DND-41 (cell line): ENCODE data around the gene DGKI.
A peak's percentile ranks its signal among the peaks of the same experiment; 100 is the strongest.

Experiments used
- ATAC-seq: fragments of 200-7000 bp; cut with Tn5 transposase; 3 replicates; pipeline ENCODE4 v1.9.1; 2021; ENCODE audit warnings: low read depth; ENCODE audit not compliant: insufficient read depth
- DNase-seq: peaks from one replicate; pipeline ENCODE4 v3.0.0-alpha.2; 2020
- H2AFZ ChIP-seq: 2 replicates; pipeline ENCODE4 v1.6.0; 2012; ENCODE audit warnings: low read depth, low read length
- H3K27ac ChIP-seq: 2 replicates; pipeline ENCODE4 v1.5.1; 2012; ENCODE audit warnings: low read length, inconsistent platforms
- H3K27me3 ChIP-seq: fragments of 200-600 bp; sonication (generic); 2 replicates; pipeline ENCODE4 v1.6.0; 2012; ENCODE audit warnings: low read length, mild to moderate bottlenecking, inconsistent platforms; ENCODE audit not compliant: insufficient read depth, poor library complexity
- H3K36me3 ChIP-seq: 2 replicates; pipeline ENCODE4 v1.5.1; 2012; ENCODE audit warnings: low read length, inconsistent platforms; ENCODE audit not compliant: insufficient read depth
- H3K4me1 ChIP-seq: 2 replicates; pipeline ENCODE4 v1.5.1; 2012; ENCODE audit warnings: mild to moderate bottlenecking, low read length; ENCODE audit not compliant: insufficient read depth
- H3K4me2 ChIP-seq: 2 replicates; pipeline ENCODE4 v1.6.0; 2012; ENCODE audit warnings: mild to moderate bottlenecking, moderate library complexity, low read length, inconsistent platforms; ENCODE audit not compliant: insufficient read depth
- H3K4me3 ChIP-seq, 2 experiments: fragments of 200-600 bp in 1 of 2; shearing (Covaris generic) in 1 of 2; 2 replicates each; pipeline ENCODE4 v1.5.1; 2012 to 2016; ENCODE audit warnings: inconsistent platforms in 2 of 2, low read length in 2 of 2, mild to moderate bottlenecking in 2 of 2, low read depth in 1 of 2, moderate library complexity in 1 of 2
- H3K79me2 ChIP-seq: 2 replicates; pipeline ENCODE4 v1.6.0; 2012; ENCODE audit warnings: low read length, inconsistent platforms; ENCODE audit not compliant: insufficient read depth
- H3K9ac ChIP-seq: 2 replicates; pipeline ENCODE4 v1.6.0; 2012; ENCODE audit warnings: low read depth, mild to moderate bottlenecking, inconsistent platforms, low read length, moderate library complexity
- H3K9me3 ChIP-seq: 2 replicates; pipeline ENCODE4 v1.5.1; 2012; ENCODE audit warnings: low read length, moderate library complexity, mild to moderate bottlenecking, inconsistent platforms; ENCODE audit not compliant: insufficient read depth, severe bottlenecking
- H4K20me1 ChIP-seq: 2 replicates; pipeline ENCODE4 v1.6.0; 2012; ENCODE audit warnings: low read length; ENCODE audit not compliant: insufficient read depth
- EZH2 ChIP-seq: IDR thresholded peaks from 3 replicates; pipeline ENCODE4 v1.6.1; 2012; ENCODE audit warnings: borderline replicate concordance, low read depth, mild to moderate bottlenecking, moderate library complexity, low read length, inconsistent platforms; ENCODE audit not compliant: severe bottlenecking
- TF ChIP-seq, protein P1 (sequence below): IDR thresholded peaks from 2 replicates; pipeline ENCODE4 v1.5.1; 2012; ENCODE audit warnings: borderline replicate concordance, low read length, moderate library complexity, mild to moderate bottlenecking; ENCODE audit not compliant: poor library complexity, severe bottlenecking; ENCODE audit errors: extremely low read depth

Gene DGKI

DNA sequence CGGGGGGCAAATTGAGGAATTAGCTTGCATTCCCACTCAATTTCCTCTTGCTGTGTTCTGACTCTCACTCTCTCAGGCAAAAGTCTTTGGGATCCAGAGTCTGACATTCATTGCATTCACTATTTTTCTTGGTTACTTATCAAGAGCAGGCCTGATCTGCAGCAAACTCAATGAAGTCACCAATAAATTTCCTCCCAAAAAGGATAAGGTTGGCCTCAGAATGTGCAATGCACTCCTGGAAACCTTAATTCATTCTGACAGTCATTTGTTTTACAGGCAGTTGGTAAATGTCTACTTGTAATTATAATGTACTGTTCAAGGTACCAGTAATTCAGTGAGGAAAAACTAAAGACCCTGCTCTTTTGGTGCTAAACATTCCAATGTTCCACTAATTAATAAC lies 6.3 kb upstream of the DGKI start:
- H3K36me3 ChIP-seq: no peaks in the 10 kb centered on the region
- no peaks in the 10 kb centered on the region for H3K79me2 ChIP-seq
- TF ChIP-seq, protein P1, sequence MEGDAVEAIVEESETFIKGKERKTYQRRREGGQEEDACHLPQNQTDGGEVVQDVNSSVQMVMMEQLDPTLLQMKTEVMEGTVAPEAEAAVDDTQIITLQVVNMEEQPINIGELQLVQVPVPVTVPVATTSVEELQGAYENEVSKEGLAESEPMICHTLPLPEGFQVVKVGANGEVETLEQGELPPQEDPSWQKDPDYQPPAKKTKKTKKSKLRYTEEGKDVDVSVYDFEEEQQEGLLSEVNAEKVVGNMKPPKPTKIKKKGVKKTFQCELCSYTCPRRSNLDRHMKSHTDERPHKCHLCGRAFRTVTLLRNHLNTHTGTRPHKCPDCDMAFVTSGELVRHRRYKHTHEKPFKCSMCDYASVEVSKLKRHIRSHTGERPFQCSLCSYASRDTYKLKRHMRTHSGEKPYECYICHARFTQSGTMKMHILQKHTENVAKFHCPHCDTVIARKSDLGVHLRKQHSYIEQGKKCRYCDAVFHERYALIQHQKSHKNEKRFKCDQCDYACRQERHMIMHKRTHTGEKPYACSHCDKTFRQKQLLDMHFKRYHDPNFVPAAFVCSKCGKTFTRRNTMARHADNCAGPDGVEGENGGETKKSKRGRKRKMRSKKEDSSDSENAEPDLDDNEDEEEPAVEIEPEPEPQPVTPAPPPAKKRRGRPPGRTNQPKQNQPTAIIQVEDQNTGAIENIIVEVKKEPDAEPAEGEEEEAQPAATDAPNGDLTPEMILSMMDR: no peak
- TF ChIP-seq EZH2: no peak
- no peak overlapping the region for H2AFZ ChIP-seq
- H3K9ac ChIP-seq: no peak overlapping the region
- H3K27ac ChIP-seq: no peak overlapping the region
- ATAC-seq (no peak), DNase-seq (no peak)
- no peaks in the 10 kb centered on the region for H3K4me1 ChIP-seq
- no peaks in the 10 kb centered on the region for H3K9me3 ChIP-seq
- H3K4me2 ChIP-seq: no peak overlapping the region
- no peaks in the 10 kb centered on the region for H3K27me3 ChIP-seq
- H4K20me1 ChIP-seq: no peaks in the 10 kb centered on the region
- H3K4me3 ChIP-seq: no peak overlapping the region

DNA sequence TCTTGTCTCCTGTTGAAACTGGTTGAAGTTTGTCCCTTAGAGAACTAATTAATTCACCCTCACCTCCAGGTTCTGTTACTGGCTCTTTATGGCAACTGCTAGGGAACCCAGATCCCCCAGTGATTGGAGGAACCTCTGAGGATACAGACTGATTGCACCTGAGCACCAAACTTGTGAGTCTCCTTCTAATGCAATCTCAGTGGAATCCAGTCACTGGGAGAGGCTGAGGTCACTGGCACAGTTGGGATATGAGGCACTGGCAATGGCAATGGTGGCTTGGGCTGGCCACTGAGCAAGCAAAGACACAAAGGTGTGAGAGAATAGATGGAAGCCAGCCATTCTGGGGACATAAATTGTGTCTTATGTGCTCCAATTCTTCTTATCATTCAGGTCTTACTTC lies 5.3 kb upstream of the DGKI start:
- no peak for DNase-seq

DNA sequence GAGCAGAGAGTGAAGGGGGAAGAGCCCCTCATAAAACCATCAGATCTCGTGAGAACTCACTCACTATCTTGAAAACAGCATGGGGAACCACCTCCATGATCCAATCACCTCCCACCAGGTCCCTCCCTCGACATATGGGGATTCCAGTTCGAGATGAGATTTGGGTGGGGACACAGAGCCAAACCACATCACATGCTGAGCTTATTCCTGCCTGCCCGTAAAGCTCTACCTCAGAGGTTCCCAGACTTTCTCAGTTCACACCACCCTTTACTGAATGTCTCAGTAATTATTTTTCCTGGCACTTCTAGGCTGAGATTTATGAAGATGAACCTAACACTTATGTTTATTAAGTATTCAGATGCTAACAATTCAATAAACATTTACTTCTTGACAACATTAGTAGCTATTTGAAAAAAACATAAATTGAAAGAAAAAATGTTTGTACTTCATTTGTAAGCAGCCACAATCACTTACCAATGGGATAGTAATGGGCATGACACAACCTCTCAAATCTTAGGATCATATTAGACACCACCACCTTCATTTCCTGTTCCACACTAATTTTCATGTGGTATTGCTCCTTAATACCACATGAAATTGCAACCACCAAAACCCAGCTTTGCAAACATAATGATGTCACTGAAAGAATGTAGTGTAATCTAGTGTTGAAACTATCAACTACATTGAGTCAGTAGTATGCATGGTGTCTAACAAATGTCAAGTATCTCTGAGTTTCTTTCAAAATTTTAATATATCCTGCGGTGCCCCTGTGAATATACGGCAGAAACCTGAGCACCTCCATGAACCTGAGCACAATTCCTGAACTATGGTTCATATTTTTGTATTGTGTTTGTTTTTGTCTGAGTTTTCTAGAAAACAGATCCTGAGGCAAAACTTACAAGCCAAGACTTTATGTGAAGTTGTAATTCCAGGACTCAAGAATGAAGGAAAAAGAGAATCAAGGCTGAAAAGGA lies 4.5 kb upstream of the DGKI start:
- Histone ChIP-seq H2AFZ (no peak overlapping the region), H3K79me2 (no peaks in the 10 kb centered on the region), H3K4me1 (no peaks in the 10 kb centered on the region), H3K9ac (no peak overlapping the region), H3K36me3 (no peaks in the 10 kb centered on the region), H3K9me3 (no peaks in the 10 kb centered on the region), H3K27ac (no peak overlapping the region), H4K20me1 (no peaks in the 10 kb centered on the region), H3K4me3 (no peak overlapping the region), H3K4me2 (no peak overlapping the region), H3K27me3 (no peaks in the 10 kb centered on the region)
- TF ChIP-seq, protein P1: no peak
- TF ChIP-seq EZH2: no peak
- ATAC-seq (peak; percentile 17; the same call in 1 of the 3 replicates), DNase-seq (no peak)

More for the DNA sequence above, 5.3 kb upstream of the DGKI start:
- Histone ChIP-seq H3K4me1 (no peaks in the 10 kb centered on the region), H3K9me3 (no peaks in the 10 kb centered on the region), H2AFZ (no peak overlapping the region), H3K27ac (no peak overlapping the region), H4K20me1 (no peaks in the 10 kb centered on the region), H3K36me3 (no peaks in the 10 kb centered on the region), H3K4me3 (no peak overlapping the region), H3K27me3 (no peaks in the 10 kb centered on the region), H3K79me2 (no peaks in the 10 kb centered on the region), H3K9ac (no peak overlapping the region), H3K4me2 (no peak overlapping the region)
- ATAC-seq: no peak
- no peak for TF ChIP-seq EZH2
- TF ChIP-seq, protein P1: no peak
